Lung (tissue), 12 donors: ENCODE data around the gene KCNQ5. TPM values are rescaled to one million over a fixed set of nuclear protein-coding genes. Genes with fewer than 3 reads are reported as not detected.

ENCODE experiments used
- ATAC-seq: fragments of 200-7000 bp; cut with Tn5 transposase; one replicate; pipeline ENCODE4 v1.9.1; 2020; ENCODE audit warnings: moderate number of reproducible peaks; ENCODE audit not compliant: insufficient read depth, low FRiP score
- DNase-seq, 3 donors: peaks; one replicate each; pipeline ENCODE4 v3.0.0-alpha.2; 2013 to 2017
- H3K27ac ChIP-seq, 2 donors: one replicate each; pipeline ENCODE4 v1.5.1; 2013; ENCODE audit warnings: mild to moderate bottlenecking in 2 of 2, moderate library complexity in 2 of 2, control low read depth in 1 of 2, inconsistent platforms in 1 of 2, low read depth in 1 of 2, low read length in 1 of 2
- H3K27me3 ChIP-seq, 3 donors: one replicate each; pipeline ENCODE4 v1.5.1; 2013; ENCODE audit warnings: low read length in 2 of 3; ENCODE audit not compliant: control insufficient read depth in 3 of 3, insufficient read depth in 3 of 3
- H3K36me3 ChIP-seq, 4 donors: one replicate each; pipeline ENCODE4 v1.5.1; 2013; ENCODE audit warnings: low read length in 4 of 4, mild to moderate bottlenecking in 1 of 4, moderate library complexity in 1 of 4; ENCODE audit not compliant: control insufficient read depth in 4 of 4, insufficient read depth in 4 of 4
- H3K4me1 ChIP-seq, 5 donors: one replicate each; pipeline ENCODE4 v1.5.1; 2013; ENCODE audit warnings: low read length in 5 of 5, mild to moderate bottlenecking in 2 of 5, moderate library complexity in 1 of 5; ENCODE audit not compliant: control insufficient read depth in 5 of 5, insufficient read depth in 5 of 5
- H3K4me3 ChIP-seq: one replicate; pipeline ENCODE4 v1.5.1; 2013; ENCODE audit warnings: mild to moderate bottlenecking, control low read depth, moderate library complexity
- H3K9ac ChIP-seq, 2 donors: one replicate each; pipeline ENCODE4 v1.5.1; 2013; ENCODE audit warnings: low read length in 2 of 2, control low read depth in 1 of 2; ENCODE audit not compliant: insufficient read depth in 1 of 2
- H3K9me3 ChIP-seq, 4 donors: one replicate each; pipeline ENCODE4 v1.5.1; 2013; ENCODE audit warnings: low read length in 3 of 4, mild to moderate bottlenecking in 1 of 4, moderate library complexity in 1 of 4; ENCODE audit not compliant: control insufficient read depth in 4 of 4, insufficient read depth in 3 of 4
- CTCF ChIP-seq: IDR thresholded peaks from 2 replicates; pipeline ENCODE4 v1.5.1; 2012; ENCODE audit warnings: mild to moderate bottlenecking; ENCODE audit errors: control extremely low read depth, extremely low read depth
- WGBS, 2 donors: extraction: QIAGEN DNeasy Blood & Tissue Kit; methylation state at CpG; one replicate each; pipeline ENCODE4 v1.1.7; 2013; 5-methylcytosine and 5-hydroxymethylcytosine counted together
- polyA plus RNA-seq, 2 donors: library from polyadenylated mRNA; stranded (reverse); fragments of 200-250 nt; gene quantifications; one replicate each; pipeline ENCODE4 v1.2.1, GENCODE V29; 2013
- total RNA-seq, 2 donors: library from RNA; depleted of rRNA in 1 of 2; stranded (reverse); fragments of >200 nt in 1 of 2; gene quantifications; one replicate each; pipeline ENCODE4 v1.2.1, GENCODE V29; 2014 to 2021
- donor health status: control.
- donor health status: control.
- donor health status: Bipolar disorder and iron deficiency.
- donor health status: healthy.
- donor health status: DM: yes; HTN: yes; CAD: no.

The KCNQ5 gene
- total and polyA plus RNA-seq, 4 donors, result 0.12 to 5.7 (median 0.46) TPM

- Histone ChIP-seq H3K36me3 (no peaks in the 10 kb centered on the region), H3K4me1 (peaks cover 0 to 4% (median 0%) of the 10 kb centered on the region in 5 donors), H3K4me3 (no peak overlapping the region), H3K27ac (no peak overlapping the region), H3K9ac (no peak overlapping the region), H3K27me3 (no peaks in the 10 kb centered on the region), H3K9me3 (no peaks in the 10 kb centered on the region)
- ATAC-seq, result peak; percentile 65
- TF ChIP-seq CTCF, result no peak
- no peak for DNase-seq
- WGBS, 2 donors, result 52 to 93% methylated on average over 1 of the region's 1 CpG
Observed at GRCh38 chr6:72788188-72788587, 166.3 kb downstream of the KCNQ5 start.

GRCh38 chr6:72789145-72789544 lies 167.3 kb downstream of the KCNQ5 start:
- Histone ChIP-seq H3K9me3 (no peaks in the 10 kb centered on the region), H3K27me3 (no peaks in the 10 kb centered on the region), H3K27ac (no peak overlapping the region), H3K36me3 (no peaks in the 10 kb centered on the region), H3K9ac (no peak overlapping the region), H3K4me1 (no peaks in the 10 kb centered on the region), H3K4me3 (no peak overlapping the region)
- TF ChIP-seq CTCF, result no peak
- no peak for ATAC-seq
- no peak for DNase-seq
- 91% methylated on average over 4 of the region's 4 CpGs for WGBS, 2 donors

- no peak overlapping the region for H3K4me3 ChIP-seq
- DNase-seq (no peak), ATAC-seq (no peak)
- H3K9me3 ChIP-seq, result no peaks in the 10 kb centered on the region
- H3K4me1 ChIP-seq, result no peaks in the 10 kb centered on the region
- no peaks in the 10 kb centered on the region for H3K36me3 ChIP-seq
- TF ChIP-seq CTCF, result no peak
- H3K9ac ChIP-seq, result no peak overlapping the region
- WGBS, 2 donors, result 79 to 92% methylated on average over 1 of the region's 1 CpG
- no peaks in the 10 kb centered on the region for H3K27me3 ChIP-seq
- H3K27ac ChIP-seq, result no peak overlapping the region
Observed at GRCh38 chr6:72792692-72793091, 170.8 kb downstream of the KCNQ5 start.

GRCh38 chr6:72793641-72794395 lies 172.0 kb downstream of the KCNQ5 start:
- WGBS, 2 donors, result 83 to 86% methylated on average over 10 of the region's 10 CpGs

More at GRCh38 chr6:72793641-72794395, 172.0 kb downstream of the KCNQ5 start:
- no peak for ATAC-seq
- Histone ChIP-seq H3K27me3 (no peaks in the 10 kb centered on the region), H3K9me3 (no peaks in the 10 kb centered on the region), H3K27ac (no peak overlapping the region), H3K4me3 (no peak overlapping the region), H3K36me3 (no peaks in the 10 kb centered on the region), H3K4me1 (no peaks in the 10 kb centered on the region), H3K9ac (no peak overlapping the region)
- no peak for TF ChIP-seq CTCF
- DNase-seq, result no peak
